RKO (cell line): Measurements from ENCODE around the gene HSD11B2.

Source experiments
- DNase-seq: peaks from one replicate; pipeline ENCODE4 v3.0.0-alpha.2; 2016; ENCODE audit warnings: low spot score

HSD11B2 gene

GRCh38 chr16:67396159-67397035 is 34.5 kb upstream of the HSD11B2 start:
- DNase-seq = peak; percentile 53

GRCh38 chr16:67397036-67397801 is 33.7 kb upstream of the HSD11B2 start:
- DNase-seq = no peak

DNA sequence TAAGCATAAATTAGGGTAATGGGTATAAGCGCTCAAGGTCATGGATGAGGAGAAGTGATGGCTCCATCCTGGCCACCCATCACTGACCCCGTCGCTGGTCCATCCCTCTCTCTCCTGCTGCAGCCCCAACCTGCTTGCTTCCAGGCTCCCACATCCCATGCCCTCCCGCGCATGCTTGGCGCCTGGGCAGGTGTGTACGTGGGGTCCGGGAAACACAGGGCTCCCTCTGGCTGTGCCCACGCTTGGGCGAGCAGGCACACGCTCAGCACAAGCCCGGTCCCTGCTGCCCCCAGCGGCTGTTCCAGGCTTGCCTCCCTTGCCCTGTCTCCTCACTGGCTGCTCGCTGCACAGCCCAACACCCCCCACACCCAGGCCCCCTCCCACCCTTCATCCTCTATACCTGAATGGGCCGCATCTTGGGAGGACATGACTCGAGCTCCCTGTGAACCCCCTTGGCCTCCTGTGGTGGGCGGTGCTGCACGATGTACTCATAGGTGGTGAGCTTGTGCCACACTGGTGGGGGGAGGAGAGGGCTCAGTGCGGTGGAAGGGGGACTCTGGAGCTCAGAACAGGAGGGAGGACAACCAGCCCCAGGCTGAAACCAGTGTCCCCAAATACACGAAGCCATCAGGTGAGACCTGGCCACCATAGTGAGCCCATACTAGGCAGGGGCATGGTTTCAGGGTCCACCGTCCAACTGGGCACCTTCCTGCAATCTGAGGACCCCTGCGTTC is 32.9 kb upstream of the HSD11B2 start:
- no peak for DNase-seq

DNA sequence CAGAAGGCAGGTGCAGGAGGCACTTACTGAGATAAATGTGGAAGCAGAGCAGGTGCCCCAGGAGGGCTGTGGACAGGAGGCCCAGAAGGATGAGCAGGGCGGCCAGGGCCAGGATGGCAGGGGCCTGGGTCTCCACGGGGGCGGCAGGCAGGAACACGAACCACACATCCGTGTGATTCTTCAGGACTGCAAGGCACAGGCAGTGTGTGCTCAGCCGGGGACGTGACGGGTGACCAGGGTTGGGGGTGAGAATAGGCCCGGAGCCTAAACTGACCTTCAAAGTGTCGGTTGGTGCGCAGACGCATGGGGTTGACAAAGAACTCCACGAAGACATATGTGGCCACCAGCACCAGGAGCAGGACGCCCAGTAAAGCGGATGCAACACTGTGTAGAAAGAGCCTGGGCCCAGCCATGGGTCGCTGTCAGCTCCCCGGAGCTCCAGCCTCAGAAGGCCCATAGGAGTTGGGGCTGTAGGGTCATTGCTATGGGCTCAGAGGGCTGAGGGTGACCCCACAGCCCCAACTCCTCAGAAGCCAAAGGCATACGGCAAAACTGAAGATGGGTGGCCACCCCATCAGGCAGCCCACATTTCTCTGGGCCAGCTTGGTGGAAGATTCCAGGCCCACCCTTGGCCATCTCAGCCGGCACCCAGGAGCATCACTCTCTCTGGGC is 32.2 kb upstream of the HSD11B2 start:
- no peak for DNase-seq

- no peak for DNase-seq
These were observed 31.6 kb upstream of the HSD11B2 start for GRCh38 chr16:67399218-67399733.

- DNase-seq = no peak
These were observed 30.9 kb upstream of the HSD11B2 start for GRCh38 chr16:67399749-67400704.

DNA sequence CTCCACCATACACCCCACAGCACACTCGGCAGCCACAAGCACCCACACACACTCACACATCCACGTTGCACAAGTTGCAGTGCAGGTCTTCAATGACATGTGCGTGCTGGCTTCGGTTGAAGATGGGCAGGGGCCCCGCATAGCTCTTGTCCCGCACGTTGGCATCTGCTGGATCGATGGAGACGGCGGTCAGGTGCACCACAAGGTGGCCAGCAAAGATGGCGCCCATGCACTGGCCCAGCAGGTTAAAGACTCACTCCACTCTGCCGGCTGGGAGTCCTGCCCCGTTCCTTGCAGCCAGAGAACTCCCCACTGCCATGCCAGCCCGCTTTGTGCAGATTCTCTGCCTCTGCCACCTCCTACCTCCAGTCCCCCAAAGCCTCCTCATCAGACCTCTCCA is 30.0 kb upstream of the HSD11B2 start:
- no peak for DNase-seq

- no peak for DNase-seq
These were observed 26.9 kb upstream of the HSD11B2 start for GRCh38 chr16:67403976-67404555.

- DNase-seq = no peak
These were observed 26.1 kb upstream of the HSD11B2 start for GRCh38 chr16:67404740-67405226.

GRCh38 chr16:67405336-67405735 is 25.6 kb upstream of the HSD11B2 start:
- DNase-seq = no peak

DNA sequence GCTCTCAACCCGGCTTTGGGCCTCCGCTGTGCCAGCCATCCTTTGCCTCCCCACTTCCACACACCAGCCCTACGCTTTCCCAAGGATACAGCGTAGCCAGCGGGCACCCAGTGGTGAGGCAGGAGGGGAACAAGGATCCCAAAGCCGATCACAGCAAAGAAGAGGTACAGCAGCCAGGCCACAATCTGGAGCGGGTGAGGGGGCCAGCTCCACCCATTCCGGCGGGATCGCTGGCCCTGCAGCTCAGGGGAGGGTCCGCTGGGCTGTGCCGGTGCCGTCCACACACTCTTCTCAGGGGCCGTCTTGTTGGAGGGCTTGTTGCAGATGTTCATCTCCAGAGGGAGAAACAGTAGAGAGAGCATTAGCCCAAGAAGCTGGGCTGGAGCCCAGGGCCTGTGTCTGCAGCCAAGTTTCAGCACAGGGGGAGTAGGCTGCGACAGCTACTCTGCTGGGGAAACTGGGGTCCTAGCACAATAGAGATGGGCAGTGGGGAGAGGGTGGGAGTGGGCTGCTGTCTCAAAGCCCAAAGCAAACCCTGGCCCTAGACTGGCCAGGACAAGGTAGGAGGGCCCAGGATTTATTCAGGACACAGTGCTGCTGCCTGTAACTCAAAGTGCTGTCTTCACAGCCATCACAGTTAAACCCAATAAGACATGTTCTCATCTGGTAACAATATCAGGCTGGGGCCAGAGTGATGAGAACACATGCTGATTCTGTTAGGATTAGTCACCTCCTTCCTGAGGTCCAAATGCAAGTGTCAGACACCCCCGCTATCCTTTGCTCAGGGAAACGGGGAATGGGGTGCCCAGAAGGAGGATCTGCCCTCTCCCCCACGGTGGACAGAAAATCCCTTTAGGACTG is 24.6 kb upstream of the HSD11B2 start:
- DNase-seq = peak; percentile 67

DNA sequence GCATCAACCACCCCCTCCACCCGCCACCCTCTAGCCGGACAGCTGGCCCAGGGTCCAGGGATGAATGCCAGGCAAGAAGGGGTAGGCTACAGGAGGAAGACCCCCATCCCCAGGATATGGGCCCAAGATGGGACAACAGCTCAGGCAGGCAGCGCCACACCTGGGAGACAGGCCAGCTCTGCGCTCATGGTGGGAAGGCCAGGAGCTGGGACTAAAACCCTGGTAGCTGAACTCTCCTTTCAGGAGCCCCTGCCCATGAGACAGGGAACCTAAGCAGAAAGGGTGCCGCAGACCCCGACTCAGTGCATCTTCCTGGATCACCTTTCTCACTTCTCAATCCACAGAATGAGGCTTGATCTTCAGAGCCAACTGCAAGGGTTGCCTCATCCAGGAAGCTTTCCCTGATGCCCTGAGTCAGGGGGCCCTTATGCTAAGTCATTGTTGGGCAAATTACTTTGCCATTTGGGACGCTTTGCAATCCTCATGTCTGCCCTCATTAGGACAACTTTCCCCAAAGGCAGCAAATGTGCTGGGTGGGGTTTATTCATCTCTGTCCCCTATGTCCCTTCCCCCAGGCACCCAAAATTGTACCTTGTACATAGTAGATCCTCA is 23.6 kb upstream of the HSD11B2 start:
- DNase-seq = no peak

DNA sequence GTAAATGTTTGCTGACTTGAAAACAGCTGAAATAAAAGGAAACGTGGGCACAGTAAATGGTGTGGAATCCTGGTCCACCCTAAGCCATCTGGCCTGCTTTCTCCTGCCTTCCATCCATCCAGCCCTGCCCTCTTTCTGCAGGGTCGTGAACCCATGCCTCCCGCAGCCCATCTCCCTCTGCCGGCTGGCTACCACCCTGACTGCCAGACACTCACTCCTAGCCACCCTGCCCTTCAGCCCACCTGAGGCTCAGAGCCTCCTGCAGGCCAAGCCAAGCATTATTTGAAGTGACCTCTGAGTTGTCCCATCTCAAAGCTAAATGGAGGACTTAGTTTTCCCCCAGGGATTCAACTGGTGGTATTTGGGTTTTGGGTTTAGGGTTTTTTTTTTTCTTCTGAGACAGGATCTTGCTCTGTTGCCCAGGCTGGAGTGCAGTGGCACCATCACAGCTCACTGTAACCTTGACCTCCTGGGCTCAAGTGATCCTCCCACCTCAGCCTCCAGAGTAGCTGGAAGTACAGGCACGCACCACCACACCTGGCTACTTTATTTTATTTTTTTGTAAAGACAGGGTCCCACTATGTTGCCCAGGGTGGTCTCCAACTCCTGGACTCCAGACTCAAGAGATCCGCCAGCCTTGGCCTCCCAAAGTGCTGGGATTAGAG is 23.0 kb upstream of the HSD11B2 start:
- no peak for DNase-seq

- no peak for DNase-seq
These were observed 21.3 kb upstream of the HSD11B2 start for GRCh38 chr16:67409631-67410030.

- DNase-seq = no peak
These were observed 19.6 kb upstream of the HSD11B2 start for GRCh38 chr16:67411339-67411738.

- DNase-seq = no peak
These were observed 18.6 kb upstream of the HSD11B2 start for GRCh38 chr16:67412294-67412693.

DNA sequence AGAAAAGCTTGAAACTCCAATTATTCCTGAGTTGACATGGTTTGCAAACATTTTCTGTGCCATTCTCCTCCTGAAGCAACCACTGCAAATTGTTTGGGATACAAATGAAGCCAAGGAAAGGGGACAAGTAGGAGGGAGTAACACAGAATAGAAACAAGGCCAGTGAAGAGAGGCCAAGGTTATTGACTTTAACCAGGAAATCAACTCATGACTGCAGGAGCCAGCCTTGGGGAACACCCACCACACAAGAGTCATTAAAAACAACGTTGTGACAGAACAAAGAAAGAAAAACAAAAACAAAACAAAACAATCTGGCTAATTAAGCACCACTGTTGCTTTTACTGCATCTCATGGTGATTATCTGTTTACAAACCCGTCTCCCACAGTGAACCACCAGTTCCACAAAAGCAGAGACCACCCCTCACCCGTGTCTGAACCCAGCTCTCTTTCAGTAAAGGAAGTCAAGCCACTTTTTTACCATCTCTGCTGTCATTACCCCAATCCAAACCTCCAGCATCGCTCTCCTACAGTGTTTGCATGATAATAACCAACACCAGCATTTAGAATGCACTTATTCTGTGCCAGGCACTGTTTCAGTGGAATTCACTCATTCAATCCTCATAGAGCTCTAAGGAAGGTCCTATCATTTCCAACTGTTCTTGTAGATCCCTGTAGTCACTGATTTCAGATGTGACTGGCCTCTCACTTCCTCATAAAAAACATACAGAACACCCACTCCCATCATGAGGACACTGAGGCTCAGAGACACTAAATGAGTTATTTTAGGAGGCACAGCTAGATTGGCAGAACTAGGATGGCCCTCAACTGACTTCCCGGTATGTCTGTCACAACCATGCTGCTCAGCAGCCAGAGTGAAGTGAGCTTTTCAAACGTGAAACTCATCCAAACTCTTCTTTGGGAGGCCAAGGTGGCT is 16.7 kb upstream of the HSD11B2 start:
- DNase-seq = no peak
